NB4 (cell line): ENCODE measurements around the gene C10orf71.

Experiments used
- CTCF ChIP-seq: IDR thresholded peaks from one replicate; pipeline ENCODE4 v1.5.1; 2012; ENCODE audit warnings: low read depth, low read length
- MYC ChIP-seq: IDR thresholded peaks from 2 replicates; pipeline ENCODE4 v1.6.1; 2011; ENCODE audit warnings: low read depth, low read length
- POLR2A ChIP-seq: IDR thresholded peaks from 2 replicates; pipeline ENCODE4 v1.6.1; 2011; ENCODE audit warnings: mild to moderate bottlenecking; ENCODE audit not compliant: insufficient read length; ENCODE audit errors: extremely low read depth
- TF ChIP-seq, protein P1 (sequence below): IDR thresholded peaks from 2 replicates; pipeline ENCODE4 v1.6.1; 2011; ENCODE audit warnings: low read depth, low read length

DNA sequence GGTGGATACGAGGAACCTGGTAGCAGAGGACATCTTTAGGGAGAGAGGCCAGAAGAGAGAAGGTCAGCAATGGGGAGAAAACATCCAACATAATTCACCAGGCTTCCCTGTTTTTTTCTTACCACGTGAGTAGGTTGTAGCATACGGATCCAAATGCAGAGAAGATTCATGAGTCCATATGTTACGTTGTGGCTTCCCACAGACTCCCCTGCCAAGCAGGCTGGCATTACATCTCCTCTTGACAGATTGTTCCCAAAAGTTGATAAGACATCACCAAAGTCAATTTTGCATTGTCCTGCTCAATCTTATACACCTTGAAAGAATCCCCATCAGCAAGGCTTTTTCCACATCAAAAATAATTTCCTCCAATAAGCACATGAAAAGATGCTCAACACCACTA is 57.2 kb downstream of the C10orf71 start:
- TF ChIP-seq CTCF (no peak), POLR2A (no peak), MYC (no peak)
- TF ChIP-seq, protein P1, sequence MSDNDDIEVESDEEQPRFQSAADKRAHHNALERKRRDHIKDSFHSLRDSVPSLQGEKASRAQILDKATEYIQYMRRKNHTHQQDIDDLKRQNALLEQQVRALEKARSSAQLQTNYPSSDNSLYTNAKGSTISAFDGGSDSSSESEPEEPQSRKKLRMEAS = no peak
